Right lobe of liver (tissue), 6 donors: ENCODE results near the gene ITPR3. TPM values are rescaled to one million over a fixed set of nuclear protein-coding genes. Genes with fewer than 3 reads are reported as not detected.

ENCODE experiments used
- ATAC-seq, 4 donors: fragments of 200-7000 bp; cut with Tn5 transposase; one replicate each; pipeline ENCODE4 v1.9.1; 2020; ENCODE audit warnings: mild to moderate bottlenecking in 4 of 4, moderate library complexity in 4 of 4
- DNase-seq, 3 donors: peaks; one replicate each; pipeline ENCODE4 v3.0.0-alpha.2; 2020
- H3K27ac ChIP-seq, 3 donors: fragments of 200-600 bp; one replicate each; pipeline ENCODE4 v1.8.0; 2022
- H3K27me3 ChIP-seq, 2 donors: fragments of 200-600 bp; one replicate each; pipeline ENCODE4 v1.8.0; 2022
- H3K36me3 ChIP-seq, 4 donors: fragments of 200-600 bp; sonication (generic) in 1 of 4; one replicate each; pipeline versions ENCODE4 v1.5.1 to v1.8.0; 2017 to 2022; ENCODE audit warnings: control low read depth in 1 of 4
- H3K4me1 ChIP-seq, 4 donors: fragments of 200-600 bp; sonication (generic) in 1 of 4; one replicate each; pipeline versions ENCODE4 v1.5.1 to v1.8.0; 2017 to 2022; ENCODE audit warnings: control low read depth in 1 of 4
- H3K4me3 ChIP-seq, 3 donors: fragments of 200-600 bp; one replicate each; pipeline ENCODE4 v1.8.0; 2022
- H3K9me3 ChIP-seq, 4 donors: fragments of 200-600 bp; sonication (generic) in 1 of 4; one replicate each; pipeline versions ENCODE4 v1.5.1 to v1.8.0; 2017 to 2022; ENCODE audit warnings: control low read depth in 1 of 4
- CTCF ChIP-seq, 4 donors: fragments of 200-600 bp in 3 of 4; fragments of 450-650 bp in 1 of 4; IDR thresholded peaks; one replicate each; pipeline versions ENCODE4 v1.5.1 to v1.8.0; 2016 to 2022; ENCODE audit warnings: antibody characterized with exemption in 4 of 4, mild to moderate bottlenecking in 2 of 4
- POLR2A ChIP-seq: fragments of 450-650 bp; IDR thresholded peaks from one replicate; pipeline ENCODE4 v1.6.1; 2017; ENCODE audit warnings: antibody characterized with exemption, mild to moderate bottlenecking
- WGBS: methylation state at CpG from one replicate; pipeline ENCODE4 v1.1.6; 2018; ENCODE audit warnings: low coverage, low lambda C conversion rate; ENCODE audit not compliant: insufficient coverage; ENCODE audit errors: missing lambda C conversion rate; 5-methylcytosine and 5-hydroxymethylcytosine counted together
- intact Hi-C, 2 donors: fragments of 100-400 bp; cut with DNase I; formaldehyde crosslinking; loops; one replicate each; pipeline versions ENCODE4 v1.11.2 to v1.14.1; 2022
- total RNA-seq, 6 experiments: library from RNA; depleted of rRNA in 2 of 6; stranded (reverse); fragments of >200 nt in 2 of 6; fragmentation: NEBNext Ultra II Directional in 3 of 6; extraction: Animal tissue kit (Norgen Biotek cat#: 25700) in 3 of 6; gene quantifications; one replicate each; pipeline versions ENCODE4 v1.1.0 to v1.2.4, GENCODE V29; 2016 to 2023
- donor health status: DM: no; HTN: yes; CAD: no.
- donor health status: DM: no; HTN: no; CAD: no.
- donor health status: DM: no; HTN: no; CAD: no.
- donor health status: DM: no; HTN: yes; CAD: no.
- donor health status: DM: no; HTN: yes; CAD: no.

The ITPR3 gene
- total RNA-seq, 6 experiments from 2014 or later: 0.79 to 3.5 (median 1.6) TPM

GRCh38 chr6:33673851-33674250 is 52.7 kb downstream of the ITPR3 start:
- Histone ChIP-seq H3K36me3 (no peaks in the 10 kb centered on the region), H3K4me1 (no peaks in the 10 kb centered on the region), H3K4me3 (no peak overlapping the region), H3K27me3 (no peaks in the 10 kb centered on the region), H3K9me3 (no peaks in the 10 kb centered on the region), H3K27ac (no peak overlapping the region)
- intact Hi-C loops: no loop called here
- no peak for DNase-seq
- no peak for ATAC-seq
- WGBS: 20% methylated on average over 1 of the region's 7 CpGs
- TF ChIP-seq POLR2A (no peak), CTCF (IDR thresholded peaks at IDR 0.05) (no peak)

GRCh38 chr6:33675968-33676367 is 54.8 kb downstream of the ITPR3 start:
- no peaks in the 10 kb centered on the region for H3K27me3 ChIP-seq
- H3K27ac ChIP-seq: no peak overlapping the region
- no peaks in the 10 kb centered on the region for H3K4me1 ChIP-seq
- TF ChIP-seq POLR2A: no peak
- no peak for TF ChIP-seq CTCF (IDR thresholded peaks at IDR 0.05)
- intact Hi-C loops: no loop called here
- H3K4me3 ChIP-seq: no peak overlapping the region
- no peak for DNase-seq
- WGBS: 100% methylated on average over 2 of the region's 7 CpGs
- H3K9me3 ChIP-seq: no peaks in the 10 kb centered on the region
- no peak for ATAC-seq
- no peaks in the 10 kb centered on the region for H3K36me3 ChIP-seq

- WGBS: 82% methylated on average over 5 of the region's 15 CpGs
- no peaks in the 10 kb centered on the region for H3K36me3 ChIP-seq
- intact Hi-C loops: no loop called here
- no peak overlapping the region for H3K27ac ChIP-seq
- DNase-seq (no peak), ATAC-seq (no peak)
- H3K4me3 ChIP-seq: no peak overlapping the region
- no peaks in the 10 kb centered on the region for H3K4me1 ChIP-seq
- TF ChIP-seq POLR2A (no peak), CTCF (IDR thresholded peaks at IDR 0.05) (no peak)
- no peaks in the 10 kb centered on the region for H3K27me3 ChIP-seq
- H3K9me3 ChIP-seq: no peaks in the 10 kb centered on the region
Measured at GRCh38 chr6:33676416-33677142, 55.5 kb downstream of the ITPR3 start.

- ATAC-seq (no peak), DNase-seq (no peak)
- H3K4me3 ChIP-seq: no peak overlapping the region
- TF ChIP-seq POLR2A (no peak), CTCF (IDR thresholded peaks at IDR 0.05) (no peak)
- no peaks in the 10 kb centered on the region for H3K9me3 ChIP-seq
- 50% methylated on average over 3 of the region's 8 CpGs for WGBS
- intact Hi-C loops: no loop called here
- H3K4me1 ChIP-seq: no peaks in the 10 kb centered on the region
- H3K36me3 ChIP-seq: no peaks in the 10 kb centered on the region
- H3K27me3 ChIP-seq: no peaks in the 10 kb centered on the region
- H3K27ac ChIP-seq: no peak overlapping the region
Measured at GRCh38 chr6:33677143-33677660, 56.1 kb downstream of the ITPR3 start.
